Fibroblast of villous mesenchyme (primary cell): Measurements from ENCODE around the gene EFNA2. TPM values are rescaled to one million over a fixed set of nuclear protein-coding genes. Genes with fewer than 3 reads are reported as not detected.

Experiments
- DNase-seq: peaks from one replicate; pipeline ENCODE4 v3.0.0-alpha.2; 2010; ENCODE audit warnings: low read depth
- H3K4me3 ChIP-seq: 2 replicates; pipeline ENCODE4 v1.5.1; 2011; ENCODE audit warnings: low read depth, mild to moderate bottlenecking, low read length
- CTCF ChIP-seq: IDR thresholded peaks from 2 replicates; pipeline ENCODE4 v1.5.1; 2012; ENCODE audit warnings: low read depth, mild to moderate bottlenecking, low read length; ENCODE audit not compliant: insufficient read depth
- total RNA-seq: library from RNA; depleted of rRNA; stranded (reverse); fragments of >200 nt; gene quantifications from 2 replicates; pipeline ENCODE4 v1.2.3, GENCODE V29; 2012

The EFNA2 gene
- total RNA-seq, 1 donor = not detected

GRCh38 chr19:1308718-1309117, 23.0 kb downstream of the EFNA2 start:
- no peak for DNase-seq
- H3K4me3 ChIP-seq = no peak overlapping the region
- TF ChIP-seq CTCF = no peak

- DNase-seq = no peak
- H3K4me3 ChIP-seq = no peak overlapping the region
- TF ChIP-seq CTCF = no peak
Observed at GRCh38 chr19:1309977-1310852, 24.5 kb downstream of the EFNA2 start.

GRCh38 chr19:1310853-1311180, 25.1 kb downstream of the EFNA2 start:
- no peak for DNase-seq
- H3K4me3 ChIP-seq = no peak overlapping the region
- TF ChIP-seq CTCF = no peak

- DNase-seq = no peak
- no peak overlapping the region for H3K4me3 ChIP-seq
- no peak for TF ChIP-seq CTCF
Observed at GRCh38 chr19:1311543-1312091, 25.9 kb downstream of the EFNA2 start.

- no peak for TF ChIP-seq CTCF
- H3K4me3 ChIP-seq = no peak overlapping the region
- DNase-seq = peak; percentile 45
Observed at GRCh38 chr19:1312767-1313694, 27.4 kb downstream of the EFNA2 start.

- DNase-seq = no peak
- no peak for TF ChIP-seq CTCF
- H3K4me3 ChIP-seq = no peak overlapping the region
Observed at GRCh38 chr19:1313695-1314613, 28.3 kb downstream of the EFNA2 start.
